Prostate gland (tissue), 2 donors: ENCODE results near the gene DTX1.

ENCODE experiments used
- CTCF ChIP-seq, 4 experiments: fragments of 200-600 bp in 2 of 4; fragments of 450-650 bp in 2 of 4; sonication (generic) in 2 of 4; IDR thresholded peaks; 1 replicate in 3 of 4; 2 replicates in 1 of 4; pipeline ENCODE4 v1.5.1; 2016 to 2019; ENCODE audit warnings: antibody characterized with exemption in 4 of 4, mild to moderate bottlenecking in 2 of 4, moderate library complexity in 2 of 4
- POLR2A ChIP-seq: fragments of 450-650 bp; IDR thresholded peaks from one replicate; pipeline ENCODE4 v1.6.1; 2016; ENCODE audit warnings: antibody characterized with exemption, mild to moderate bottlenecking

- TF ChIP-seq POLR2A (no peak), CTCF (IDR thresholded peaks at IDR 0.05) (no peak)
Observed at GRCh38 chr12:113056631-113057488, at the start of gene DTX1.
